NCI-H2196 (cell line): Measurements from ENCODE around the gene VWA3B.
"Not testable (repeated sequence)": the region's sequence is repeated elsewhere in the genome, so short reads cannot be mapped to it uniquely, and the experiment has no call there.

Source experiments
- DNase-seq: peaks from one replicate; lab custom pipeline; 2025; ENCODE audit not compliant: unreplicated experiment; lab: John Stamatoyannopoulos, UW

The VWA3B gene

DNA sequence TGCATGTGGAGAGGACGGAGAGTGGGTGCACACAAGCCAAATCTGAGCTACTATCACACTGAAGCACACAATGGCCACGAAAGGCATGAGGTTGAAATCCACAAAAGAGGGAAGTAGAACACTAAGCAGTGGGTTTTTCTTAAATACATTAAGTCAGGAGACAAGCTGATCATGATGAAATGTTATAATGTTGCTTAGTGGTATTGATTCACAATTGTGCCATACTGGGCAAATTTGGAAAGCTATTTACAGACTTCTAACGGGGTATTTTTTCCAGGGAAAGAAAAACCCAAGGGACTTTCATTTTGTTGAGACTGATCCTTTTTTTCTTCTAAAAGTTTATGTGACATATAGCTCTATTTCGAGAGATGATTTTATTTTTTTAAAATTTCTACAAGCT lies 158.5 kb downstream of the VWA3B start:
- no peak for DNase-seq

DNA sequence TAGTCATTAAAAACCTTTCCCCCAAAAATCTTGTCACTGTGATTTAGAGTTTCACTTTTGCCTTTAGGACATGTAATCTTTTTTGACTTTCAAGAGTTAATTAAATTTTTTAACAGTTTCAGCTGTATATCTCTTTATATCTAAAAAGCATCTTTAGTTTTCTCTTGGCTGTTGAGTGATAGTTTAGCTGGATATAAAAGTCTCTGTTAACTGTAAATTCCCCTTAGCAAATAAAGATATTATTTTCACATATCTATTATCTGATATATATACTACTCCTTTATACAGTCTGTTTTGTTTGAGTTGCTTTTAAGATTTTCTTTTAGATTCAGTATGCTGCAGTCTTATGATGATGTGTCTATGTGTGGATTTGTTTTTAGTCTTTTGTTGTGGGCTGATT lies 160.4 kb downstream of the VWA3B start:
- DNase-seq: no peak

DNA sequence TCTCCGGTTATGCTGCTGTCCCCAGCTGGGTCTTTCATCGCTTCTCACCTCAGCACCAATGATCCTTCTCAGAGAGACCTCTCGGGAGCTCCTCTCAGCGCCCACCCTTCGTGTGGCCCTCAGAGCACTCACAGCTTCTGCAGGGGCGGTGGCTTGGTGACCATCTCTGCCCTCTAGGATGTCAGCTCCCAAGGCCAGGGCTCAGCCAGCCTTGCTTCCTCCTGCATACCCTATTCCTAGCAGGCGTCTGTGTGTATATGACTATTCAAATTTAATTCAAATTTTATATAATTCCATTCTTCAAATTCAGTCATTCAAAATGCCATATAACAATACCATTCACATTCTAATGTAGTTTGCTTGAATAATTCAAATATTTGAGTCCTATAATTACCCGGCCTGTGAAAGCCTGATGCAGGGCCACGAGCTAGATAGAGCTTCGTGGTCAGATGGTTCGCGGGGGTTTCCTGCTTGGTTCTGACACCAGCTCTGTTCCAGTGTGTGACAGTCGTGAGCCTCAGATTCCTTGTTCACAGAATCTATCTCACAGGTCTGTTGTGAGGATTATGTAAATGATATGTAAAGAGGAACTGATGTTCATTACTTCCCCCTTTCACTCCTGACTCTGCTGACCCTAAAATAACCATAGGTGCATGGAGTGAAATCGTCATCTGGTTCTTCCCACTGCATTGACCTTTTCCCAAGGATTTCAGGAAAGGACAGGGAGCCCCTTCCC lies 165.2 kb downstream of the VWA3B start:
- DNase-seq: no peak

DNA sequence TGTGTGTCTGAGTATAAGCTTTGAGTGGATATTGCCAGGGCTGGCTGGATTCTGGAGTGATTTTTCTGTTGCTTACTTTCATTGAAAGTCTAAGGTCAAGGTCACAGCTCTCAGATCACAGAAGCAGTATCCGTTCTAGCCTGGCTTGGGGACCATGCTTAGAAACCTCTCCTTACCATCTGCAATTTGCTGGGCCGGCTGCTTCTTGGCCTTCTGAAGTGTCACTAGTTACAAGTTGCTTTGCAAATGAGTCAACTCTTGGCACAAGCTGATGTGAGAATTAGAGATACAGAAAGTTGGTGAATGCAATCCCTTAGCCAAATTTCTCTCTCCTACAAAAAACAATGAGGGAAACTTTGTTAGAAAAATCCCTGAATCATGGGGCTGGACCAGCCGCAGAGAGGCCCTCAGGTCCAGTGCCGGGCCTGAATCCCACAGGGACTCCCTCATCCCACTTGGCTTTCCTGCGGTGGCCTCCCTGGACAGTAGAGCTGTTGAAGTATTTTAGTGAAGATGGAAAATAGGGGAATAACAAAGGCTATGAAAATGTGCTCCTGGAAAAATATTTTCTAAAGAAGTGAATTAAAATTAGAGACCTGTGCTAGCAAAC lies 166.6 kb downstream of the VWA3B start:
- no peak for DNase-seq

DNA sequence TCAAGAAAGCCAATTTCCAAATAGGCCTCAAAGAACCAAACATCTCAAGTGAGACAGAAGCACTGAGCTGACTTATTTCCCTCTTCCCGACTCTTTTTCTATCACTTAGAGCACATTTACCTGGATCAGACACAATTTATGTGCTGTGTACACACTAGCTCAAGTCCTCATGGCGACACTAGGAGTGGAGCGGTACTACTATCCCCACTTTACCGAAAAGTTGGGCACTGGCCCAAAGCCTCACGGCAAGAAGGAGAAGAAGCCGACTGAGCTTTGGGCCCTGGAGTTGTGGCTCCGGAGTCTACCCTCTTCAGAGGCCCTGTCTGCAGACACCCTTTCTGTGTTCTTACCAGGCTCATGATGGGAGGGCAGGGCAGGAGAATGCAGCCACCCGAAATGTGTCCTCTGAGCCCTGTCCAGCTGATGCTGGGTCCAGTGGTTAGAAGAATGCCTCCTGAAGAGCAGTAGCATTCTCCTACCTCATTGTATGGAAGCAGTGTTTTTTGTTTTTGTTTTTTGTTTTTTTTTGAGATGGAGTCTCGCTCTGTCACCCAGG lies 167.6 kb downstream of the VWA3B start:
- DNase-seq: no peak

DNA sequence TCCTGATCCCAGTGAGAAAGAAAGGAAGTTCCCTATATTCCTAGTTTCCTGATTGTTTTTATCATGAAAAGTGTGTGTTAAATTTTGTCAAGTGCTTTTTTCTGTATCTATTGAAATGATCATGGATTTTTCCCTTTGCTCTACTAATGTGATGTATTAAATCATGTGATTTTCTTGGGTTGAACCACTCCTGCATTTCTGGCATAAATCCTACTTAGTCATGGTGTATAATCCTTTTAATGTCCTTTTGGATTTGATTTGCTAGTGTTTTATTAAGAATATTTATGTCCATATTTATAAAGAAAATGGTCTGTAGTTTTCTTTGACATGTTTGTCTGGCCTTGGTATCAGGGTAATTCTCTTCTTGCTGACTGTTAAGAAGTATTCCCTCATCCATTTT lies 171.9 kb downstream of the VWA3B start:
- no peak for DNase-seq

DNA sequence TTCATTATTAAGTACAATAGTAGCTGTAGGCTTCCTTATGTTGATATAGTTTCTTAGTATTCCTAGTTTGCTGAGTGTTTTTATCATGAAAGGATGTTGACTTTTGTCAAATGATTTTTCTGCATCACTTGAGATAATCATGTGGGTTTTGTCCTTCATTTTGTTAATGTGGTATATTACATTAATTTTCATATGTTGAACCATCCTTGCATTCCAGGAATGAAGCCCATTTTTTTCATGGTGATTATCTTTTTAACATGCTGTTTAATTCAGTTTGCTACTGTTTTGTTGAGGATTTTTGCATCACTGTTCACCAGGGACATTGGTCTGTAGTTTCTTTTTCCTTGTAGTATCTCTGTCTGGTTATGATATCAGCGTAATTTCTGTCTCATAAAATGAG lies 176.4 kb downstream of the VWA3B start:
- no peak for DNase-seq

DNA sequence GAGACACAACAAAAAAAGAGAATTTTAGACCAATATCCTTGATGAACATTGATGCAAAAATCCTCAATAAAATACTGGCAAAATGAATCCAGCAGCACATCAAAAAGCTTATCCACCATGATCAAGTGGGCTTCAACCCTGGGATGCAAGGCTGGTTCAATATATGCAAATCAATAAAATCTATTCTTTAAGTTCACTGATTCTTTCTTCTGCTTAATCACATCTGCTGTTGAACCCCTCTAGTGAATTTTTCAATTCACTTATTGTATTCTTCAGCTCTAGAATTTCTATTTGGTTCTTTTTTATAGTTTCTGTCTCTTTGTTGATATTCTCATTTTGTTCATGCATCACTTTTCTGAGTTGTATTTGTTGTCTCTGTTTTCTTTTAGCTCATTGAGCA lies 181.3 kb downstream of the VWA3B start:
- not testable (repeated sequence) for DNase-seq

DNA sequence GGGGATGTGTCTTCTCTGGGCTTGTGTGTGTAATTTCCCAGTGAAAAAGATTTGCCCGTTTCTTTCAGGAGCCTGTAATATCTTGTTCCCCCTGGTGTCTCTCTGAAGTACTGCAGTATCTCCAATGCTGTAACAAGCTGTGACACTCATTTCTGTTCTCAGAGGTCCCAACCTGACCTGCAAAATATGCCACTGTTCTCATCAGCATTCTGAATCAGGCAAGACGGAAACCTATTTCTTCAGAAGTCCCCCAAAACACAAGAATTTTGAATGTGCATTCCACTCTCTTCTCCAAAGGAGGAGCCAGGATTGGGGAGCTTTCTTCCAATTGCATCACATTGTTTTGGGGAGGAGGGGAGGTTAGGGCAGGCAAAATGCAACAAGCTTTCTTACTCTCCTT lies 182.3 kb downstream of the VWA3B start:
- peak; percentile 45 for DNase-seq

DNA sequence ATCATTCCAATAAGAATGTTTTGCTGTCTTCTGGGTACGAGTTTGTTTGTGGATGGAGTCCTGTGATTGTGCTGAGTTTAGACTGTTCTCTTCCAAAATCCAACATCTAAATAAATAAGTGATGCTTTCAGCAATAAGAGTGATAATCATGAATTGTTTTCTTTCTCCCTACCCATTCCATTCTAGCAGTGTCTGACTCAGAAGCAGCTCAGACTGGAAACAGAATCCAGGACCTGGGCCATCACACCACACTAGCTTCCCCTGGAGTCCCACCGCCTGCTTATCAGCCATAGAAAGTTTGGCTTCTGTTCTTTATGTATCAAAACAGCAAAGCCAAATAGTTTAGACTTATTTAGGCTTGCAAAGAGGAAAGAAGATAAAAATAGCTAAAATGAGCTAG lies 182.9 kb downstream of the VWA3B start:
- no peak for DNase-seq

DNA sequence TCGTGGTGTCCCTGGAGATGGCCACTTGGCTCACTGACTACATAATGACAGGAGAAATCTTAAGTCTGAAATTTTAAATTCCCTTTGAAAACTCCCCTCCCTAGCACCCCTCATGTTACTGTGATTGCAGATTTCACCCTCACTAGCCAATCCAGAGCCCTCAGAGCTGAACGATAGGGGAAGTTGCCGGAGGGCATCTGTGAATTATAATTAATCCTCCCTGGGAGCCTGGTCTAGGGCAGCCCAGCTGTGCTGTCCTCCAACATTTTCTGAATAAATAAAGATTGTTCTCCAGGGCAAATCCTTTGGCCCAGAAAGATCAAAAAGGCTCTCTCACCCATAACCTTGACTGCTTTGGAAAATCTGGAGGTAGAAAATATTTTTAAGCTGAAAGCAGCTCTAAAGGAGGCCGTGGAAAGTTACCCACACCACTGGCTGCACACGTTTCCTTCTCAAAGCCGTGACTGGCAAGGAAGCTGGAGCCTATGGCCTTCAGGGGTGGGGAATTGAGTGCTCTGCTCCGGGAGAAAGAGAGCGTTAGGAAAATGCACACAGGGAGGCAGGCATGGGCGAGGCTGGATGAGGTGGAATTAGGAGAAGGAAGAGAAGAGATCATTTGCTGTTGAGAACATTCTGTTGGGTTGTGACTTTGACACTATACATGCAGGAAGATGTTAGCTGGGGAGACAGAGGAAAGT lies 190.3 kb downstream of the VWA3B start:
- DNase-seq: no peak

DNA sequence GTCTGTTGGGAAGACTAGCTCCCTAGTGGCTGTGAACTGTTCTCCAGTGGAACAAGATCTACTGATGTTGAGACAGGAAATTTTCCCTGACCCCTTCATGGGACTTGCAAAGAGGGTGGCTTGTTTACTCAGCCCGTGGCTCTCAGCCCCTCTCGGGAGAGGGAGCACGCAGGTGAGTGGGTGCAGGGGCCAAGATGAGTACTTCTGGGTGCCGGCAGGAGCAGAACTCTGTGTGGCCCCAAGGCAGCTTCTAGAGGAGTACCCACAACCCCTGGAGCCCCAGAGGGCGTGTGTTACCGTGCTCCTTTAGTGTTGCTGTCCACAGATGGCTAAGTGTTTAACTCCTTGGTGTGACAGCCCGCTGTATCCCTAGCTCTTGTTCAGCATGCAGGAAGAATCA lies 191.1 kb downstream of the VWA3B start:
- no peak for DNase-seq

DNA sequence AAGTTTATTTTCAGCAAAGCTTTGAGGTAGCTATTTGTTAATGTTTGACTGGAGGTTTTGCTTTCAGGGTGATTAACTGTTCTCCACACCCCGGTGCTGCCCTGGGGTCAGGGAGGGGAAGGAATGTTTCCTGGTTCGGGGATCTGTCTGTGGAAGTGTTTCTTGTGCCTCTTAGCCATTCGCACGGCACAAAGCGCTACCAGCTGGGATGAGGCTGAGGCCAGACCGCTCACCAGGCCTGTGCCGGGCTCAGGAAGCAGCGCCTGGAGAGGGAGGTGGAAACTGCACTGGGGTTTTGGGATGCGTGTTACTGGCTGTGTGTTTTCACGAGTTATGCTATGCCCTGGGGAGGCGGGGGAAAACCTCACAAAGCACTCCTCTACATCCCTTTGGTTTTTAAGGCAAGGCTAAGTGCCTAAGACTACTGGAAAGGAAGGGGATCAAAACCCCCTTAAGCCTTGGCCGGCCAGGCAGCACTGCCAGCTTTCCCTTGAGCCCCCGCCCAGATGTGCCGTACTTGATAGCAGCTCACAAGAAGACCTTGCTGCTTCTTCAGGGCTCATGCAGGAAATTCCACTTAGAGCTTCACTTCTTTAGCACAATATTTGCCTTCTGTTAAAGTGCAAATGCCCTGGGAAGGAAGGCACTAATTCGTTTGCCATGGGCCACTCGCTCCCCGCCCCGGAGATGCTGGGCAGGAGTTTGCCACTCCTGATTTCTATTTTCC lies 193.6 kb downstream of the VWA3B start:
- no peak for DNase-seq

DNA sequence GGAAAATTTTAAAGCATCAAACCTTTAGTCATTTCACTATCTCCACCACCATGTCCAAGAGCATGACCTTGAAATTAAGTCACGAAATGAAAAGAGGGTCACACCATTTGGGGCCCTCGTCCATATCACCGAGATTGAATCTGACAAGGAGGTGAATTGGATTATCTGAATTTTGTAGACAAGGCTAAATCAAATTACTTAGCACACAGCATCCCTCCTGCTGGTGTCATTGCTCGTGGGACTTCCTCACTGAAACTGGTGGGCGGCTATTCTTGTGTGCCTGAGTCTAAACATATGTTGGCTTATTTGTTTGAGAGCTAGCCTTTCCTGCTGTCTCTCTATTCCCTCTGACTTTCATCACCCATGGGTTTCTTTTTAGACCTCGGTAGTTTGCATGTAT lies 194.6 kb downstream of the VWA3B start:
- DNase-seq: no peak

DNA sequence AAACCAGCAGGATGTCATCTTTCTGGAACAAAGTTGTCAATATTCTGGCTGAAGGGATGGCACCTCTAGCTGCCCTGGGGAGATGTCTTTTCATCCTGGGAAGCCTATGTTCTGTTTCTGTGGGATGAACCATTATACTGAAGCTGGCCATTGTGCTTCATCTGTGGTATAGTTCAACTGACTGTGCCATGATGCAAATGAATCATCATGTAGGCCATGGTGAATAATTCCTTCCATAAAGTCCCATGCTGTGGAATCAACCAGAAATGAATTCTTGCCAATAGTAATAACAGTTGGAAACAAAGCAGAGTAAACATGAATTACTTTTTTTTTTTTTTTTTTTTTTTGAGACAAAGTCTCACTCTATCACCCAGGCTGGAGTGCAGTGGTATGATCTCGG lies 195.1 kb downstream of the VWA3B start:
- DNase-seq: no peak

DNA sequence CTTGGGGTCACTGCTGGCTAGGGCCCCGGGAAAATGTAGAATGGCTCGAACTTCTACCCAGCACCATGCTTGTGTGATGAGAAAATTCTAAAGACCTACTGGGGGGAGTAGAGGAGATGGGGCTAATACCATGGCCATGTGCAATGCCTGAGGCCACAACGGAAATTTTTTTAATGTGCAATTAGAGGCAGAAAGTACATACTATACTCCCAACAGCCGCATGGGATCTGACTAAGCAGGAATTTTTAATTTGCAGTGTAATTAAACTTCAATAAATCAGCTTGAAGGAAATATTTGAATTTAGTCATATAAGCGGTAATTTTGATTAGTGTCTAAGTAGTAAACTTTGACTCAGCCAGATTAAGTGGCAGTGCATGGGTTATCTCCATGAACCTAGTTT lies 206.1 kb downstream of the VWA3B start:
- no peak for DNase-seq

DNA sequence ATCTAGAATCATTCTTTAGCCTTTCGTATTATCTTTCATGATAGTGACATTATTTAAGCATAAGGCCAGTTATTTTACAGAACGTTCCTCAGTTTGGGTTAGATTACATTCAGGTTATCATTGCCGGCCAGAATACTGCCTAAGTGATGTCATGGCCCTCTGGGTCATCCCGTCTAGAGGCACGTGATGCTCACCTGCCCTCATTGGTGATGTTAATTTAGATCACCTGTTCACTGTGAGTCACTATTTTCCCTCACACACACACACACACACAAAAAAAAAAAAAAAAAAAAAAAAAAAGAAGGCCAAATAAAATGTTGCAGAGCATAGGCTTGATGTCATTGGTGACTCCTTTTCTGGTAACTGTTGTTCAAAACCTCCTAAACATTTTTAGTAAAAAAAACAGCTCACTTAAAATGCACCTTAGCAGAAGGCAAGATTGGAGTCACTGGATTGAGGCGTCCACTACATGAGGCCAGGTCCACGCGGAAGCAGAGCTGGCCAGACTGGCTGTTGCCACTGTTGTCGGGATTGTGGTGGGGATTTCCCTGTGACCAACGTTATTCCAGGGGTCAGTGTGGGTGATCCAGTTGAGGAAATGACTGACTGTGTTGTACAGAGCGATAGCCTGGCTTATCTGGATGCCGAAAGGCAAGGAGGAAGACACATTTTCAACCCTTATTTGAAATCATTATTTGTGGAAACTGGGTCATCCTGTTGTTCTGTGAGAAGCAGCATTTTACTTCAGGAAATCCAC lies 207.1 kb downstream of the VWA3B start:
- DNase-seq: no peak

DNA sequence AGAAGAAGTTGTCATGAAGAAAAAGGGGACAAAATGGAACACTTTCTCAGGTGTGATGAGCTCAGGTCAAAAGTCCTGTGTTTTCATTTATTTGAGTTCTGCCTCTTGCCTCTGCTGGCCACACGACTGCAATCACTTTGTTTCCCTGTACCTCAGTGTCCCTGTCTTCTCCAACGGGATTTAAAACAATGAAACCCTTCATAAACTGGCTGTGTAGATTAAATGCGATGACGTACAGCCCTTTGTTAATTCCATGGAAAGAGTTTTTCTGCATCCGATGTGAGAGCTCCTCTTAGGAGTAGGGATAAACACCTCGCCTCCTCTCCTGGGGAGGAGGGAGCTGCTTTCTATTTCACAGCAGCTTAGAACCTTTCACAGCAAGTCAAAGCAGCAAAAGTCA lies 207.7 kb downstream of the VWA3B start:
- no peak for DNase-seq

DNA sequence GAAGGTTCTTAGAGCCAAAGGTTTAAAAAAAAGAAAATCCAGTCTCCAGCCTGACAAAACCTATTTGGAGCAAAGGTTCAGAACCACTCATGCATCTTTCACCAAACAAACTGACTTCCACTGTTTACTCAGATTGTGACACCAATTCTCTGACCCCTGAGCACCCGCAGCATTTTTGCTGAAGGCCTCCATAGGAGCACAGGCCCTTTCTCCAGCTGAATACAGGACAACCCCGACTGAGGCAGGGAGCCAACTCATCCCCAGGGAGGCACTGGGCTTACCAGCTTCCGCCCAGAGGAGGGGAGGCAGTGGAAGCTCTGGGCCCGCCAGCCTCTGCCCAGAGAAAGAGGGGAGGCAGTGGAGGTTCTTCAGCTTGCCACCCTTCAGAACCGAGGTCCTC lies 208.3 kb downstream of the VWA3B start:
- DNase-seq: no peak

DNA sequence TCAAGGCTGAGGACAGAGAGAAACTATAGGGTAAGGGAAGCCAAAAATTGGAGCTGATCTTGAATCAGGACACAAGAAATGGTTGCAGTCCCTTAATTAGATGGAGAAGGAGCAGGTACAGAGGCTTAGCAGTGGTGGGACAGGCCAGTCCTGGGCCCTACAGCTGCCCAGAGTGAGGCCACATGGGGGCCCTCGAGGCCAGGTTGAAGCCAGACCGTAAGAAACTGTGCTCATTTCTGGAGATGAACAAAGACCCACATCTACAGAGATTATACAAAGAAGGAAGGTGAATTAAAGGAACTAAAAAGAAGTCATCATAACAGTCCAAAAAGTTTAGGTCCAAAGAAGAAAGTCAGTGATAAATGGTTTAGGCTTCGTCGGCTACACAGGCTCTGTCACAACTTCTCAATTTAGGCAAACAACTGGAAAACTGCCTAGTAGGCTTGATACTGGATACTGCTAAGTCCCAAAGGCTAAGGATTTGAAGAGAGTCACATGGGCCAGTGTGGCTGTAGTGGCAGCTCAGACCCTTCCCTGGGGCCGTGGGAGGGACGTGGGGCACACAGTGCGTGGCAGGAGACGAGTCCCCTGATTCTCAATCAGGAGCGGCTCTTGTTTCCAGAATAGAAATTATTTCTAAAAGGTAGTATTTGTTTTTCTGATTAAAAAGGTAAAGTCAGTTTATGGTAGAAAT lies 208.9 kb downstream of the VWA3B start:
- no peak for DNase-seq
